Stimulated activated CD4-positive, alpha-beta T cell treated with anti-CD3 and anti-CD28 coated beads, TNF-alpha, amount 100 ng/mL, for 4 hours (primary cell): ENCODE measurements around the gene PRSS21.

Source experiments
- DNase-seq, 3 experiments: peaks; one replicate each; pipeline ENCODE4 v3.0.0-alpha.2; 2020; ENCODE audit warnings: low read depth in 3 of 3

Gene PRSS21

DNA sequence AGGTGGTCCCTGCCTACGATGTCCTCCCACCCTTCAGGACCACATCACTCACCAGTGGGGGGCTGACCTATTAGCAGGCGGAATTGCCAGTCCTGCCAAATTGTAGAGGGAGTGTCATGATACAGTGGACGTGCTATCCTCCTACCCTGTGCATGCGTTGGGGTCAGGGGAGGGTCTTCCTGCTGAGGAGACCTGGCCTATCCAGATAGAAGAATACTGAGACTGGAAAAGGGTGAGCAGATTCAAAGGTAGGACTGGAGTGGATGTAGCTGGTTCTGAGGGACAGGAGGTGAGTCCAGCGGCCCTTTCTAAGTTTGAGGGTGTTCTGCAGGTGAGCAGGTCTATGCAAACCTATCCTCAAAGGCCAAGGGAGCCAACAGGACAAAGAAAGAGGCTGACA, 10.8 kb upstream of the PRSS21 start:
- no peak for DNase-seq

- no peak for DNase-seq
Measured at GRCh38 chr16:2808181-2808580, 8.9 kb upstream of the PRSS21 start.

DNA sequence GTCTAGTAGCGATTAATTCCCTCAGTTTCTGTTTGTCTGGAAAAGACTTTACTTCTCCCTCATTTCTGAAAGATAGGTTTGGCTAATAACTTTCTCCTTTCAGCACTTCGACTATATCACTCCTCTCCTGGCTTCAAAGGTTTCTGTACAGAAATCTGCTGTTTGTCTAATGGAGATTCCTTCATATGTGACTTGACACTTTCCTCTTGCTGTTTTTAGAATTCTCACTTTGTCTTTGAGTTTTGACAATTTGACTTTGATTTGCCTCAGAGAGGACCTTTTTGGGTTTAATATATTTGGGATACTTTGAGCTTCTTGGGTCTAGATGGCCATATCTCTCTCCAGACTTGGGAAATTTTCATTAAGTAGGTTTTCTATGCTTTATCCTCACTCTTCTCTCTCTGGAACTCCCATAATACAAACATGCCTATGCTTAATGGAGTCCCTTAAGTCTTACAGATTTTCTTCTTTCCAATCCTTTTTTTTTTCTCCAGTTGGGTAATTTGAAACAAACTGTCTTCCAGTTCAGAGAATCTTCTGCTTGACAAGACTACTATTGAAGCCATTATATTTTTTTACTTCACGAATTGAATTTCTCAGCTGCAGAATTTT, 7.8 kb upstream of the PRSS21 start:
- no peak for DNase-seq

DNA sequence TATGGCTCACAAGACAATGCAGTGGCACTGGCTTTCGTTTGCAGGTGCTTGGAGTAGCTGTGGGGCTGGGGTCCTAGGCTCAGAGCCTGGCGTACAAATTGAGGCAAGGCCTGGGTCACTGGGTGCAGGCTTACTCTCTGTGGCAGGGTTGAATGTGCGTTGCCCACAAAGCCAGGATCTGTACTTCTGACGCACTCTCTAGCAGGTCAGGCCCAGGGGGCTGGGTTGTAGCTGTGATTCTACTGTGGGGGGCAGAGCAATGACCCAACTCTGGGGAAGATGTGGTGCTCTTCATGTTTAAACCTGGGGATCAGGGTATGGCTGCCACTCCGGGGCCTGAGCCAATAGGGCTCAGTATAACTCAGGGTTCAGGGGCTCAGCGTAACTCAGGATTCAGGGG, 6.4 kb upstream of the PRSS21 start:
- DNase-seq: no peak

DNA sequence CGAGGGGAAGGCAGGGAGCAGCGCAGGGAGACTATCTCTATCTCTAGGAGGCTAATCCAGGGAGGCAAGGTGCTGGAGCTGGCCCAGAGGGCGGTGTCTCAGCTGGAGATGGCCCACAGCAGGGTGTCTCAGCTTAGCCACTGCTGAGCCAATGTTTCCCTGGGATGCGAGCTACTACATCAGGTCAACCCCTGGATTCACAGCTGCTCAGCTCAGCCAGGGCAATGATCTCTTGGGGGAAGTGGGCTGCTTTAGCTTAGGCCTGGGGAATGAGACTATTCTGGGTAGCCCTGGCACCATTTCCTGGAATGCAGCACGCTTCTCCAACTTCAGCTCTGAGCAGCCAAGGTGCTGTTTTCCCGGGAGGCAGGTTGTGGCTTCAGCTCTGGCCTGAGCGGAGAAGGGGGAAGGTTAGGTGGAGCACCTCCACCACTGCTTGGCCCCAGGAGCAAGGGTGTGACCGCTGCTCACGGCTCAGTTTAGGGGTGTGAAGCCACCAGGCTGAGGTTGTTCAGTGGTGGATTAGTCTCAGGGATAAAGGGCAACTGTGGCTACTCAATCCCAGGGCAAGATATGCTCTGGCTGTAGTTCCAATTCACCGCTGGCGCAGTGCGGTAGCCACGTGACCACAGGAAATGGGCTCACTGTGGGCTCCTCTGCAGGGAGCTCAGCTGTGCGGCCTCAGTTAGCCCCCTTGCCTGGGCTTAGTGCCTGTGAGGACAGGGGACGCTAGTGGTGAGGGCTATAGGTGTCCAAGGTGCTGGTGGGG, 5.2 kb upstream of the PRSS21 start:
- DNase-seq: no peak

- no peak for DNase-seq
Measured at GRCh38 chr16:2813771-2814221, 3.2 kb upstream of the PRSS21 start.

- no peak for DNase-seq
Measured at GRCh38 chr16:2814551-2815298, 2.3 kb upstream of the PRSS21 start.

- no peak for DNase-seq
Measured at GRCh38 chr16:2815299-2815771, 1.7 kb upstream of the PRSS21 start.

DNA sequence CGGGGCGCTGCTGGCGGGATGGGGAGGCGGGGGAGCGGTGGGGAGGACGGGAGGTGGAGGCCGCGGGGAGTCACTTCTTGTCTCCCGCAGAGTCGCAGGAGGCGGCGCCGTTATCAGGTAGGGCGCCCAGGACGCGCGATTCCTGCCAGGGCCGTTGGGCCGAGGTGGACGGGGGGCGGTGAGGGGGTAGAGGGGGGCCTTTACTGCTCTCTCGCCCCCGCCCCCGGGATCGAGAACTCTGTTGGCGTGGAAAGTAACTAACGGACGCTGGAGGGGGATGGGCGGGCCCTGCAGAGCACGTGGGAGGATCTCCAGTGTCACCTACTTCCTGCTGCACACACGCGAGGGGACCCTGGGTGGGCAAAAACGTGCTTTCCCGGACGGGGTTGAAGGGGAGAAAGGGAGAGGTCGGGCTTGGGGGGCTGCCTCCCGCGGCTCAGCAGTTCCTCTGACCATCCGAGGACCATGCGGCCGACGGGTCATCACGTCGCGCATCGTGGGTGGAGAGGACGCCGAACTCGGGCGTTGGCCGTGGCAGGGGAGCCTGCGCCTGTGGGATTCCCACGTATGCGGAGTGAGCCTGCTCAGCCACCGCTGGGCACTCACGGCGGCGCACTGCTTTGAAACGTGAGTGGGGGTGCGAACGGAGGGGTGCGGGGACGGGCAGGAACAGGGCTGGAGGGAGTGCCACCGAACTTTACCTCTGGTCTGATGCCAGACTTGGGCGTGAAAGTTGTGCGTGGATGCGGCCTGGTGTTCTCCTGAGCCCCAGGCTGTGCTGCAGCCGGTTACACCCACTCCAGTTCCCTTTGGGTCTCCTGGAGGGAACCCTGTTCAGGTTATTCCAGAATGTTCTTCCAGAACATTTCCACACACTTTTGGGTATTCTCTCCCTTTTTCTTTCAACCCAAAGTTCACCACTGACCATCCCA, 569 bp downstream of the PRSS21 start:
- no peak for DNase-seq

GRCh38 chr16:2818272-2818876, 1.3 kb downstream of the PRSS21 start:
- DNase-seq: no peak

DNA sequence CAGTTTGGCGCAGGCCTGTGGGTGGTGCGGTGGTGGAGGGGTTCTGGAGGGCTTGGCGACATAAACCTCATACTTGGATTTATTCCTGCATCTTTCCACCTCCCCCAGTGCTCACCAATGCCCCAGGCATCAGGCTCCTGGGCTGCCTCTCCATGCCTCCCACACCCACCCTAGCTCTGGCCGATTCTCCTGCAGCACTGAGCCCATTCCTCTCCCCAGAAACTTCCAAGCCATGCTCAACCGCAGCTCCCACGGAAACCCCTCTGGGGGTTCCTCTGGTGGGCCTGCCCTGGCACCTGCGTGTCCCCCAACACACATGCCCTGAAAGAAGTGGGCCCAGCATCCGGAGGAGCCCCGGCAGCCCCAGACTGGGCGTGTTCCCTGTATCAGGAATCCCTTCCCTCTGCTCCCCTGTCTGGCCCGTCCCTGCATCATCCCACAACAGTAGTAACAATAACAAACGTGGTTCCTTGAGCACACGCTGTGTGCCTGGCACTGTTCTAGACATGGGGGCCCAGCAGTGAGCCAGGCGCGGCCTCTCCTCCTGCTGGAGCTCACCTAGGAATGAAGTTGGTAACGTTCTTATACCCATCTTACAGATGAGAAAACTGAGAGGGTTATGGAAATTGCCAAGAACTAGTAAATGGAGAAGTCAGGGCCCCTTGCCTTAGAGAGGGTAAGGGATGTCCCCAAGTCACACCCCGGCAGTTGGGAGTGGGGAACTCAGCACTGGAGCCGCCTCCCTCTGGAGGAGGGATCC, 2.3 kb downstream of the PRSS21 start:
- DNase-seq: no peak

GRCh38 chr16:2819939-2820835, 3.1 kb downstream of the PRSS21 start:
- no peak for DNase-seq

- DNase-seq: no peak
Measured at GRCh38 chr16:2820836-2821486, 3.9 kb downstream of the PRSS21 start.

GRCh38 chr16:2821487-2822157, 4.6 kb downstream of the PRSS21 start:
- no peak for DNase-seq

GRCh38 chr16:2822158-2822495, 5.1 kb downstream of the PRSS21 start:
- no peak for DNase-seq

- no peak for DNase-seq
Measured at GRCh38 chr16:2822496-2822895, 5.5 kb downstream of the PRSS21 start.

DNA sequence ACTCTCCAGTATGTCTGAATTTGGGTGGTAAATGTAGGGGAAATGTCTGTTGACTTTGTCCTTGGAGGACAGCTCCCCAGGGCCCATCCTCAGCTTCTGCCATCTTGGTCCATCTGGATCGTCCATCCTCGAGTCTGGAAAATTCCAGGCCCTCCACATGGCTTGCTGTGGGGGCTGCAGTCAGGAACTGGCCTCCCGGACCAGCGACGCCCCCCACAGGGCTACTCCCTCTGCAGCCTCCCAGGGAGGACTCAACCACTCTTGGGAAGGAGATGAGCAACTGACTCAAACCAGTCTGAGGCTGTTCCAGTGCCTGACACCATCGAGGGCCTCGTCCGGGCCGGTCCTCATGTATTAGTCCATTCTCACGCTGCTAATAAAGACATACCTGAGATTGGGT, 7.6 kb downstream of the PRSS21 start:
- no peak for DNase-seq

DNA sequence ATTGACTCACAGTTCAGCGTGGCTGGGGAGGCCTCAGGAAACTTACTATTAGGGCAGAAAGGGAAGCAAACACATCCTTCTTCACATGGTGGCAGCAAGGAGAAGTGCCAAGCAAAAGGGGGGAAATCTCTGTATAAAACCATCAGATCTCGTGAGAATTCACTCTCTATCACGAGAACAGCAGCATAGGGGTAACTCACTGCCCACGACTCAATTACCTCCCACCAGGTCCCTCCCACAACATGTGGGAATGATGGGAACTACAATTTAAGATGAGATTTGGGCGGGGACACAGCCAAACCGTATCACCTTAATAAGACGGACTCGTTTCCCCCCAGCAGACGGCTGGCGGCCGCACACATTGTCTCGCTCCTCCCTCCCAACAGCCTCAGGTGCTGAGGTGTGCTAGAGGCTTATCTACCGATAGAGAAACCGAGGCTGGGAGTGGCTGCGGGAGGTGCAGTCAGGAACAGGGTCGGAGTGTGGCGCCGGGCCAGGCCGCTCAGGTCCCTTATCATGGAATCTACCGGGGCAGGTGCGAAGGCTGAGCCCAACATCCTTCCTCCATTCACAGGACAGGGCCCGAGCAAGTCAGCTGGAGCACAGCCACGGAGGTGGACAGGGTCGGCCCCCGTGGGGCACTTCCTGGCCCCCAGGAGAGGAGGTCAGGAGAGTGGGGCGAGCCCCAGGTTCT, 8.2 kb downstream of the PRSS21 start:
- DNase-seq: no peak
